ENCODE measurements around the gene CABP4. TPM values are rescaled to one million over a fixed set of nuclear protein-coding genes. Genes with fewer than 3 reads are reported as not detected.

CABP4 gene
- total RNA-seq, 1 donor from 2014 or later = 0.98 TPM

GRCh38 chr11:67491276-67492068, 36.3 kb downstream of the CABP4 start:
- no peak for TF ChIP-seq POLR2AphosphoS5 (IDR thresholded peaks at IDR 0.05; ENCODE audit: insufficient read depth in 1 of 2, low read depth in 1 of 2)
- no peak for TF ChIP-seq POLR2A (IDR thresholded peaks at IDR 0.05)
- TF ChIP-seq CTCF (IDR thresholded peaks at IDR 0.05) = no peak
- Histone ChIP-seq H3K9me3 (no peaks in the 10 kb centered on the region), H3K36me3 (peaks cover 0 to 47% of the 10 kb centered on the region in 2 donors), H3K4me1 (peaks cover 2% of the 10 kb centered on the region), H3K4me3 (no peak overlapping the region), H3K27ac (no peak overlapping the region), H3K27me3 (no peaks in the 10 kb centered on the region)
- intact Hi-C loops (cut with DNase I) = no loop called here
- no peak for DNase-seq (ENCODE audit: extremely low spot score in 2 of 2)

- TF ChIP-seq CTCF (IDR thresholded peaks at IDR 0.05) (no peak), POLR2A (IDR thresholded peaks at IDR 0.05) (no peak), POLR2AphosphoS5 (IDR thresholded peaks at IDR 0.05; ENCODE audit: insufficient read depth in 1 of 2, low read depth in 1 of 2) (no peak)
- no peak overlapping the region for H3K27ac ChIP-seq
- no peaks in the 10 kb centered on the region for H3K9me3 ChIP-seq
- intact Hi-C loops (cut with DNase I) = no loop called here
- no peaks in the 10 kb centered on the region for H3K27me3 ChIP-seq
- no peak for DNase-seq (ENCODE audit: extremely low spot score in 2 of 2)
- no peaks in the 10 kb centered on the region for H3K4me1 ChIP-seq
- H3K4me3 ChIP-seq = no peak overlapping the region
- peaks cover 0 to 45% of the 10 kb centered on the region in 2 donors for H3K36me3 ChIP-seq
Measured at GRCh38 chr11:67492069-67492727, 37.0 kb downstream of the CABP4 start.

DNA sequence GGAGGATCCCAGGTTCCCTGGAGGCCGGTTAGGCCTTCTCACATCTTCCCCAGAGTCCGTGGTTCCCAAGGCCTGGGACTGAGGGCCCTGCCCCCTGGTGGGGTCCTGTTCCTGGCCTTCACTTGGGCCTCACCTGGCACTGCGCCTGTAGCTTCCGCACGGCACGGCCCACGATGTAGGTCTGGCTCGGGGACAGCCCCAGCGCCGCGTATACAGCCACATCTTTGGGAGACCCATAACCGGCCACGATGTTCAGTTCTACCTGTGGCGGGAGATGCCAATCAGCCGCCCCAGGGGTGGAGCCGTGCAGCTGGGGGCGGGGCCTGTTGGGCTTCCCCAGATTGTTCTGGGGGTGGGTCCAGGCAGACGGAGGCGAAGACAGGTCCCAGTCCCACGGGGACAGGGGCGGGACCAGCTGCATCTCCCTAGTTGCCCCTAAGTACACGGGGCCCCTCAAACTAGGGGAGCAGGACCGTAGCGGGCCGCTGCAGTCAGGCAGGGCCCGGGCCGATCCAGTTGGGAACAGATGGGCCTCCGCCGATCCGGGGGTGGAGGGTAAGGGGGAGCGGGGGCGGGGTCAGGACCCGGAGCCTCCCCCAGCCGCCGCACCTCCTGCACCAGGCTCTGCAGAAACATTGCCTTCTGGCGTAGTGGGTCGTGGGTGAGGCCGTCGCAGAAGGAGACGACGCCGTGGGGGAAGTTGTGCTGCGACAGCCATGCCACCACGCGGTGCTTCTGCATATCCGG, 37.8 kb downstream of the CABP4 start:
- Histone ChIP-seq H3K4me3 (no peak overlapping the region), H3K36me3 (peaks cover 0 to 39% of the 10 kb centered on the region in 2 donors), H3K27ac (no peak overlapping the region), H3K27me3 (no peaks in the 10 kb centered on the region), H3K9me3 (no peaks in the 10 kb centered on the region), H3K4me1 (no peaks in the 10 kb centered on the region)
- DNase-seq (ENCODE audit: extremely low spot score in 2 of 2) = no peak
- intact Hi-C loops (cut with DNase I) = no loop called here
- TF ChIP-seq CTCF (IDR thresholded peaks at IDR 0.05) = no peak
- no peak for TF ChIP-seq POLR2AphosphoS5 (IDR thresholded peaks at IDR 0.05; ENCODE audit: insufficient read depth in 1 of 2, low read depth in 1 of 2)
- TF ChIP-seq POLR2A (IDR thresholded peaks at IDR 0.05) = no peak

GRCh38 chr11:67493548-67494370, 38.6 kb downstream of the CABP4 start:
- H3K4me3 ChIP-seq = no peak overlapping the region
- H3K27ac ChIP-seq = no peak overlapping the region
- no peaks in the 10 kb centered on the region for H3K9me3 ChIP-seq
- TF ChIP-seq CTCF (IDR thresholded peaks at IDR 0.05) (no peak), POLR2AphosphoS5 (IDR thresholded peaks at IDR 0.05; ENCODE audit: insufficient read depth in 1 of 2, low read depth in 1 of 2) (no peak), POLR2A (IDR thresholded peaks at IDR 0.05) (no peak)
- H3K4me1 ChIP-seq = no peaks in the 10 kb centered on the region
- no peaks in the 10 kb centered on the region for H3K27me3 ChIP-seq
- no peak for DNase-seq (ENCODE audit: extremely low spot score in 2 of 2)
- intact Hi-C loops (cut with DNase I) = no loop called here
- peaks cover 0 to 41% of the 10 kb centered on the region in 2 donors for H3K36me3 ChIP-seq
